ENCODE data around the gene NANP.
"Not testable (repeated sequence)": the region's sequence is repeated elsewhere in the genome, so short reads cannot be mapped to it uniquely, and the experiment has no call there.

Gene NANP

DNA sequence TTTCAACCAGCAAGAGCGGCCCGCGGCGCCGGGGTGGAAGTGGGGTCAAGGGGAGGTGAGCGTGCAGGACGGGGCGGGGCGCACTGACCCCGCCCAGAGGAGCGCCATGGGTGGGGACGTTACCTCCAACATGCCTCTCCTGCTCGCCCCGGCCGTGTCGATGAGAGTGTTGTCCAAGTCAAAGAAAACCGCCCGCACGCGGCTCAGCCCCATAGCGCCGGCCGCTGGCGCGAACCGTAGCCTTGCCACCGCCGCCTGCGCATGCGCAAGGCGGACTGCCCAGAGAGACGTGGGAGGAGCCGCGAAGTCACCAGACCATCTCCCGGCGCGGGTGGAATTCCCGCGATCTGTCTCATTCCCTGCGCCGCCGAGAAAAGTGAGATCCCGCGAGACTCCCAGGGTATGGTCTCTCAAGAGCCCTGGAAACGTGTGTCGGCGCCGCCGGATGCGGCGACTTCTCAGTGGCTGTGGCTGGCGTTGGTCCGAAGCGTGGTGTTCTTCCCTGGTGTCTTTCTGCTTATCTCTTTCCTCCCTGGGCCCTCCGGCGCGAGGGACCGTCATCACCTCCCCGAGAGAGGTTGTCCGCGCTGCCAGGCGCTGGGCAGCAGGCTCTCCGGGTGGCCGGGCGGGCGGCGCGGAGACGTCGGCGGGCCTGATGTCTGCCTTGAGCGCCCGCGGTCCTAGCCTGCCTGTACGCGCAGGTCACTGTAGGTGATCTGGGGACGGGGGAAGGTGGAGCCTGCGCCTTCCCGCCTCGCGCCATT, at the start of gene NANP:
NANP (minus strand) TSS at position 279 of the 764 bp plus-strand sequence; CDS start at position 213, 66 bp downstream.
- DNase-seq (ENCODE audit: low spot score), result peak; percentile 100

DNA sequence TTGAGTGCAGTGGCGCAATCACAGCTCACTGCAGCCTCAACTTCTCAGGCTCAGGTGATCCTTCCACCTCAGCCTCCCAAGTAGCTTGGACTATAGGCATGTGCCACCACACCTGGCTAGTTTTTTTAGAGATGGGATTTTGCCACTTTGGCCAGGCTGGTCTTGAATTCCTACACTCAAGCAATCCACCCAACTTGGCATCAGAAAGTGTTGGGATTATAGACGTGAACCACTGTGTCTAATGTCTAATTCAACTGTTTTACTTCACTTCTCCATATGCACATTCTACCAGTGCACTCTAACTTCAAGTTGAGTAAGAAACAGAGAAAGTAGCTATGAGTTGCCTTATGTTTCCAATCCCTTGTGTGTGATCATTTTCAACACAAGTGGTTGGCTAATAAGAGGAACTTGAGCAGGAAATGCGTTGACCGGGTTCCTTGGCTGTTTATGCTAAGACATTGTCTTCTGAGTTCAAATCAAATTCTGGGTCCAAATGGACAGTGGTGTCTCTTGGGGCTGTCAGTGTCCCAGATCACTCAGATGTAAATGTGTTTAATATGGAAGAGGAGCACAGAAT, 48.9 kb upstream of the NANP start:
- DNase-seq (ENCODE audit: low spot score), result no peak

DNA sequence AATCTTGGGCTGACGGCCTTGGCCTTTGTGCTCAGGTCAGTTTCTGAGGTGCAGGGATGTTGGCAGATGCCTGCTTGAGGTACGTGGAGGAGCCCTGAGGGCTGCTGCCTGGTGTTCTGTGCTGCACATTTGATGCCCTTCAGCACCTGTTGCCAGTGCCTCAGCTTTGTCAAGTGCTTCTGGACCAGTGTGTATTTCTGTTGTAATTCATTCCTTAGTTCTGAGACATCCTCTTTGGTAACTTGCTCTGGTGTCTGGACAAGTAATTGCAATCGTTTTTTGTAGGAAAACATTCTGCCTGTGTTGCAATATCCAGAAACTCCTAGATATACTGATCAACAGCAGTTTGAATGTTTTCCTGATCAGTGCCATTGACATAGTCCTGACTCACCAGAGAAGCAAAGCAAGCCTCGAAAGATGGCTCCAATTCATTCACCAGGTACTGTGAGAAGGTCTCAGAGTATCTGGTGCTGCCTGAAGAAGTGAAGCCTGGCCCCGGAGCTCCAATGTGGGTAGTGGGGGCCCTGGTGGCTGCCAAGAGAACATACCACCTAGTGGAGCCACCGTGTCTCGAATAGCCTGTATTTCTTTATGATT, 46.1 kb upstream of the NANP start:
- peak; percentile 73 for DNase-seq (ENCODE audit: low spot score)

DNA sequence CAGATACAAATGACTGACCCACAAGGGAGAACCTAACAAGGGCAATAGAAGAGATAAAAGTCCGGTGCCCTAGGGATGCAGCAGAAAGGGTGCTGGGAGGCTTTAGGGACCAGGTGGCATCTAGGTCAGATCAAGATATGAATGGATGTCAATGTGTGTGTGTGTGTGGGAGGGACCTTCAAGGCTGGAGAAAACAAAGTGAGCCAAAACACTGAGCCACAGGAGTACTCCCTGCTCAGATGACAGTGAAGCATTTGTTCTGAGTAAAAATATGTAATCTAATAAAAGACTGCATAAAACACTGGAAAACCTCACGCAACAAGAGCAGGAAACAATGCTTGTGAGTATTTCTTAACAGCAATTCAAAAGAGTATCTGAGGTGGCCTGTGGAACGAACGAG, 44.6 kb upstream of the NANP start:
- DNase-seq (ENCODE audit: low spot score), result no peak

GRCh38 chr20:25659999-25660398, 36.2 kb upstream of the NANP start:
- DNase-seq (ENCODE audit: low spot score), result no peak

GRCh38 chr20:25654487-25654886, 30.7 kb upstream of the NANP start:
- no peak for DNase-seq (ENCODE audit: low spot score)

DNA sequence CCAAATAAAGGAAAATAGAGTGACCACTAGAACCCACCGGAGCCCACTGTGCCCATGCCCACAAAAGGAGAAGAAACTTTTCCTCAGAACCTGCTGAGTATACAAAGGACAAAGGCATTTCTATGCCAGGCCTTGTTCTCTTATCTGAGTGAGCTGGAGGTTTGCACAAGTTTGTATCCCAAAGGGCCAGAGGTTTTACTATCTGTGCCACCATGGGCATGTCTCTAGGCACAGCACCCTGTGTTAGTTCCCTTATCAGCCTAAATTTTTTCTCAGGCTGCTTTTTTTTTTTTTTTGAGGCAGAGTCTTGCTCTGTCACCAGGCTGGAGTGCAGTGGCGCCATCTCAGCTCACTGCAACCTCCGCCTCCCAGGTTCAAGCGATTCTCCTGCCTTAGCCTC, 29.1 kb upstream of the NANP start:
- DNase-seq (ENCODE audit: low spot score), result not testable (repeated sequence)

GRCh38 chr20:25644814-25645213, 21.0 kb upstream of the NANP start:
- DNase-seq (ENCODE audit: low spot score), result no peak

DNA sequence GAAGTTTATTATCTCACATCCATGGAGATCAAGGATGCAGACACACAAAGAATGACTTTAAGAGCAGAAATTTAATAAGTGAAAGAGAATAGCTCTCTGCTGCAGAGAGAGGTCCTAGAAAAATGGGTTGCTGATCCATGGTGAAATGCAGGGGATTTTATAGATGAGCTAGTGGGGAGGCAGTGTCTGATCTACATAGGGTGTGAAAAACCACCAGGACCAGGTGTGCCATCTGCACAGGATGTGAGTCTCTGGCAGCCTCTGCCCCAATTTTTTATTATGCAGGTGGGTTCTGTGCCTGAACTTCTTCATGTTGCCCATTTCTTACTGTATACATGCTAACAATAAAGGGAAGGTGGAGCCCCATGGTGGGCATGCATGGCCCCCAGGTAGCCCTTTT, 19.9 kb upstream of the NANP start:
- no peak for DNase-seq (ENCODE audit: low spot score)

DNA sequence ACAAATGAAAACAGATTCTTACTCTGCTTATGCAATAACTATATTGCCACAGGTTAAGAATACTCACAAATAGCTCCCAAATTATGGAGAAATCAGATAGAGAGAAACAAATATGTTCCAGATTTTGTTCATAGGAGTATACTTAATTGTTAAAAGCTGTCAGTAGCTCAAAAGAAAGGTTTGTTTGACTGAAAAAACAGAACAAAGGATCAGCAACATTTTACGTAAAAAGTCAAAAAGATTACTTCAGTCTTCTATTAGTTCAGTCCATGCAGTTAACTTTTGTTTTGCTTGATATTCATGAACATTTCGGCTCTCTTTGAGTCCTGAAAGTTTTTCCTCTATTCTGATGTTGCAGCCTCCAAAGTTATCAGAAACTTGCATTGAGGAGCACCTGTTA, 13.4 kb upstream of the NANP start:
- DNase-seq (ENCODE audit: low spot score), result no peak

DNA sequence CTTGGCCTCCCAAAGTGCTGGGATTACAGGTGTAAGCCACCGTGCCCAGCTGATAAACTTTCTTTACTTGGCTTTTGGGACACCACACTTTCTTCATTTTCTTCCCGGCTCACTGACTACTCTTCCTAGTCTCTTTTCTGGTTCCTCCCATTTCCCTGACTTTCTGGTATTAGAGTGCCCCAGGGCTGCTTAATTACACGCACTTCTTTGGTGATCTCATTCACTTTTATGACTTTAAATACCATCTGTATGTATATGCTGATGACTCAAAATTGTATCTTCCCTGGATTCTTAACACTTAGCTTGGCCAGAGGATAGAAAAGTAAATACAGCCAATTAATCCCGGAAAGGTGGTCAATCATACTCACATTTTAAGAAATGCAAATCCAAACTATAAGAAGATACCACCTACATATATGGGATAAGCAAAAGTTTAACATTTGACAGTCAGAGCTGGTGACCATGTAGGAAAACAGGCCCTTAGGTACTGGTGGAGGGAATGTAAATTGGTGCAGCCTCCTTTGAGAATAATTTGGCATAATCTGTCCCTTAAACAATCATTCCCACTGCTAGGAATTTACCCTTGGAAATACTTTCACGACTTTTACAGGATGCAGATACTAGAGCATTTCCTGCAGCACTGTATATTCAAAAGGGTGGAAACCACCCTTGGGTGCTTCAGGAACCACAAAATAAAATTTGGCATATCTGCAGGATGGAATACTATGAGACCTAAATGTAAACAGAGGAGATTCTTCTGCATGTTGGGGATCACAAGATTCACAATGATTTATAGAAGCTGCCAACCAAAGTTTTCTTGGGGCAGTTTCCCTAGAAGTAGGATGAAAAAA, 9.4 kb upstream of the NANP start:
- no peak for DNase-seq (ENCODE audit: low spot score)

- not testable (repeated sequence) for DNase-seq (ENCODE audit: low spot score)
These were observed 6.8 kb upstream of the NANP start for GRCh38 chr20:25630615-25631014.

- no peak for DNase-seq (ENCODE audit: low spot score)
These were observed 6.1 kb upstream of the NANP start for GRCh38 chr20:25629816-25630499.

GRCh38 chr20:25626779-25627178, 3.0 kb upstream of the NANP start:
- DNase-seq (ENCODE audit: low spot score), result no peak

- DNase-seq (ENCODE audit: low spot score), result no peak
These were observed 706 bp upstream of the NANP start for GRCh38 chr20:25624500-25624939.

- peak; percentile 67 for DNase-seq (ENCODE audit: low spot score)
These were observed 534 bp downstream of the NANP start for GRCh38 chr20:25623225-25623735.

- no peak for DNase-seq (ENCODE audit: low spot score)
These were observed 1.2 kb downstream of the NANP start for GRCh38 chr20:25622450-25623224.

DNA sequence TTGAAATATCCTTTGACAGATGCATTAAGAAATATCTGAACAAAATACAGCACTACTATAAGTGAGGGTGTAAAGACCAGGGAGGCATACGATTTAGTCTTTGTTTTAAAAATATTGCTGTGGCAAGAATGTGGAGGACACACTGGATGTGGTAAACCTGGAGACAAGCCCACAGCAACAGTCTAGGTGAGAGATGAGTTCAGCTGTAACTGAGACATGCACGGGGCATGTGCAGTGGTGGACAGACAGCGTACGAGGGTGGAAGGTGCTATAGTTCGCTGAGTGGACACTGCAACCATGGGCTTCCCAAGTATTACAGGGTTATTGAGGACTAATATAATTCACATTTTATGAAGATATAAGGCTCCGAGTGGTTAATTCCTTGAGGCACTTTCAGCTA, 1.8 kb downstream of the NANP start:
- no peak for DNase-seq (ENCODE audit: low spot score)

DNA sequence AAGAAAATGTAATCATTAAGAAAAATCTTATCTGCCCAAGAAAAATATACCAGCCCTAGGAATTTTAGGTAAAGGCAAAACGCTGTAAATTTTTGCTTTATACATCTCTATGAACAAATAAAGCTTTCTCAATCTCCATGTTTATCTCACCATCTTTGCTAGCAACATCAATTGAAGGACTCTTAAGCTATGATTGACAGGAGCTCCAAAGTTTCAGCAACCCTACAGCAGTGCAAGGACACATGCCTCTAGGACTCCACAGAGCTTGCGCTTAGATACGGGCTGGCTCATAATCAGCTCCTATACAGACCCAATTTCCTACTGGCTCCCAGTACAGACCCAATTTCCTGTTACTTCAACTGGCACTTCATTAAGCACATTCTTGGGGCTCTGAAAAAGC, 4.3 kb downstream of the NANP start:
- no peak for DNase-seq (ENCODE audit: low spot score)

- no peak for DNase-seq (ENCODE audit: low spot score)
These were observed 15.0 kb downstream of the NANP start for GRCh38 chr20:25608774-25609173.
